ENCODE results near the gene NFATC2IP.

NFATC2IP gene

DNA sequence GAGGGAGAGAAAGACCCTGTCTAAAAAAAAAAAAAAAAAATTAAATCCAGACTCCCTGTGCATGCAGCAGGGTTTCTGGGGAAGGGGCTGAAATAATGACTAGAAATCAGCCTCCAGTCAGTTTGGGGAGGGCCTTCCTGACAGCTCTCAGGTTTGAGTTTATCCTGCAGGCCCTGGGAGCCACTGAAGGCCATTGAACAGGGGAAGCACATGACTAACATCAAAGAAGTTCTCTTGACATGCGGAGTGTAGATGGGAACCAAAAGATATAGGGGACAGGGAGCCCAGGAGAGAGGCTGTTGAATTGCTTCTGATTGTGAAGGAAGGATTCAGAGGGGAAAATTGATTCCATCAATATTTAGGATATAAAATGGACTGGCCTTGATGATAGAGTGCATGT, 22.9 kb upstream of the NFATC2IP start:
- H3K27ac ChIP-seq, result no peak overlapping the region
- TF ChIP-seq, protein P1, sequence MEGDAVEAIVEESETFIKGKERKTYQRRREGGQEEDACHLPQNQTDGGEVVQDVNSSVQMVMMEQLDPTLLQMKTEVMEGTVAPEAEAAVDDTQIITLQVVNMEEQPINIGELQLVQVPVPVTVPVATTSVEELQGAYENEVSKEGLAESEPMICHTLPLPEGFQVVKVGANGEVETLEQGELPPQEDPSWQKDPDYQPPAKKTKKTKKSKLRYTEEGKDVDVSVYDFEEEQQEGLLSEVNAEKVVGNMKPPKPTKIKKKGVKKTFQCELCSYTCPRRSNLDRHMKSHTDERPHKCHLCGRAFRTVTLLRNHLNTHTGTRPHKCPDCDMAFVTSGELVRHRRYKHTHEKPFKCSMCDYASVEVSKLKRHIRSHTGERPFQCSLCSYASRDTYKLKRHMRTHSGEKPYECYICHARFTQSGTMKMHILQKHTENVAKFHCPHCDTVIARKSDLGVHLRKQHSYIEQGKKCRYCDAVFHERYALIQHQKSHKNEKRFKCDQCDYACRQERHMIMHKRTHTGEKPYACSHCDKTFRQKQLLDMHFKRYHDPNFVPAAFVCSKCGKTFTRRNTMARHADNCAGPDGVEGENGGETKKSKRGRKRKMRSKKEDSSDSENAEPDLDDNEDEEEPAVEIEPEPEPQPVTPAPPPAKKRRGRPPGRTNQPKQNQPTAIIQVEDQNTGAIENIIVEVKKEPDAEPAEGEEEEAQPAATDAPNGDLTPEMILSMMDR (conservative IDR thresholded peaks at IDR 0.05), result no peak
- TF ChIP-seq ZFX (IDR thresholded peaks at IDR 0.05), result no peak

DNA sequence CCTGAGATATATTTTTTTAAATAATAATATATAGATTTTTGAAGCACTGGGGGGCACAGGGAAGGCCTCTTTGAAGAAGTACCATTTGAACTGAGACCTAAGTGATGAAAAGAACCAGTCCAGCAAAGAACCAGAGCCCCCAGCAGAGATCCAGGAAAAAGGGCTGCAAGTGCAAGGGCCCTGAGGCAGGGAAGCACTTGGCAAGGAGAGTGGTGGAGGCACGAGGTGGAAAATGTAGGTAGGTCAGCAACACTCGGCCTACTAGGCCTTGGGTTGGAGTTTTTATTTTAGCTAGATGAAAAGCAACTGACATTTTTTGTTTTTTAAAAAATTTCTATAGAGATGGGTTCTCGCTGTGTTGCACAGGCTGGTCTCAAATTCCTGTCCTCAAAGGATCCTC, 20.5 kb upstream of the NFATC2IP start:
- H3K27ac ChIP-seq, result no peak overlapping the region
- TF ChIP-seq ZFX (IDR thresholded peaks at IDR 0.05), result no peak
- TF ChIP-seq, protein P1 (conservative IDR thresholded peaks at IDR 0.05), result no peak

DNA sequence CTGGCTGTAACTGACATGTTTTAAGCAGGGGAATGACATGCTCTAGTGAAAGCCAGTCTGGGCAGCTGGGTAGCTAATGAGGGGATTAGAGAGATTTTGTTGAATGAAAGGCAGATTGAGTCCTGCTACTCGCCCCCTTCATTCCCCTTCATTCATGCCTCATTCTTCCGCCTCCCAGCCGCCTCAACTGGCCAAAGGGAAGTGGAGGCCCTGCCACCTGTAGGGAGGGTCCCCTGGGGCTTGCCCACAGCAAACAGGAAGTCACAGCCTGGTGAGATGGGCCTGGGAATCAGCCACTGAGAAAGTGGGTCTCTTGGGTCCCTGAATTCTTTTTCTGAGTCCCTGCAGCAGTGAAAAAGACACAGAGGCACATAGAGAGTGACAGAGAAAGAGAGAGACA, 20.1 kb upstream of the NFATC2IP start:
- H3K27ac ChIP-seq, result no peak overlapping the region
- TF ChIP-seq, protein P1 (conservative IDR thresholded peaks at IDR 0.05), result no peak
- TF ChIP-seq ZFX (IDR thresholded peaks at IDR 0.05), result no peak

DNA sequence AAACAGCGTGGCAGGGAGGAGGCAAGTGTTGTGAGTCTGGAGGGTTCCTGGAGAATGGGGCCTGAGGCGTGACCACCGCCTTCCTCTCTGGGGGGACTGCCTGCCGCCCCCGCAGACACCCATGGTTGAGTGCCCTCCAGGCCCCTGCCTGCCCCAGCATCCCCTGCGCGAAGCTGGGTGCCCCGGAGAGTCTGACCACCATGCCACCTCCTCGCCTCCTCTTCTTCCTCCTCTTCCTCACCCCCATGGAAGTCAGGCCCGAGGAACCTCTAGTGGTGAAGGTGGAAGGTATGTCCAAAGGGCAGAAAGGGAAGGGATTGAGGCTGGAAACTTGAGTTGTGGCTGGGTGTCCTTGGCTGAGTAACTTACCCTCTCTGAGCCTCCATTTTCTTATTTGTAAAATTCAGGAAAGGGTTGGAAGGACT, 18.9 kb upstream of the NFATC2IP start, which contains the start of gene CD19:
Gene CD19, plus strand, starts transcription at position 171 of the 425 bp plus-strand sequence. Its CDS starts 30 bp downstream, at position 201.
- no peak for TF ChIP-seq ZFX (IDR thresholded peaks at IDR 0.05)
- TF ChIP-seq, protein P1 (conservative IDR thresholded peaks at IDR 0.05), result no peak
- H3K27ac ChIP-seq, result no peak within 1 kb of the TSS

DNA sequence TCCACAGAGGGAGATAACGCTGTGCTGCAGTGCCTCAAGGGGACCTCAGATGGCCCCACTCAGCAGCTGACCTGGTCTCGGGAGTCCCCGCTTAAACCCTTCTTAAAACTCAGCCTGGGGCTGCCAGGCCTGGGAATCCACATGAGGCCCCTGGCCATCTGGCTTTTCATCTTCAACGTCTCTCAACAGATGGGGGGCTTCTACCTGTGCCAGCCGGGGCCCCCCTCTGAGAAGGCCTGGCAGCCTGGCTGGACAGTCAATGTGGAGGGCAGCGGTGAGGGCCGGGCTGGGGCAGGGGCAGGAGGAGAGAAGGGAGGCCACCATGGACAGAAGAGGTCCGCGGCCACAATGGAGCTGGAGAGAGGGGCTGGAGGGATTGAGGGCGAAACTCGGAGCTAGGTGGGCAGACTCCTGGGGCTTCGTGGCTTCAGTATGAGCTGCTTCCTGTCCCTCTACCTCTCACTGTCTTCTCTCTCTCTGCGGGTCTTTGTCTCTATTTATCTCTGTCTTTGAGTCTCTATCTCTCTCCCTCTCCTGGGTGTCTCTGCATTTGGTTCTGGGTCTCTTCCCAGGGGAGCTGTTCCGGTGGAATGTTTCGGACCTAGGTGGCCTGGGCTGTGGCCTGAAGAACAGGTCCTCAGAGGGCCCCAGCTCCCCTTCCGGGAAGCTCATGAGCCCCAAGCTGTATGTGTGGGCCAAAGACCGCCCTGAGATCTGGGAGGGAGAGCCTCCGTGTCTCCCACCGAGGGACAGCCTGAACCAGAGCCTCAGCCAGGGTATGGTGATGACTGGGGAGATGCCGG, 18.2 kb upstream of the NFATC2IP start:
- TF ChIP-seq, protein P1 (conservative IDR thresholded peaks at IDR 0.05), result no peak
- TF ChIP-seq ZFX (IDR thresholded peaks at IDR 0.05), result no peak
- H3K27ac ChIP-seq, result no peak overlapping the region

DNA sequence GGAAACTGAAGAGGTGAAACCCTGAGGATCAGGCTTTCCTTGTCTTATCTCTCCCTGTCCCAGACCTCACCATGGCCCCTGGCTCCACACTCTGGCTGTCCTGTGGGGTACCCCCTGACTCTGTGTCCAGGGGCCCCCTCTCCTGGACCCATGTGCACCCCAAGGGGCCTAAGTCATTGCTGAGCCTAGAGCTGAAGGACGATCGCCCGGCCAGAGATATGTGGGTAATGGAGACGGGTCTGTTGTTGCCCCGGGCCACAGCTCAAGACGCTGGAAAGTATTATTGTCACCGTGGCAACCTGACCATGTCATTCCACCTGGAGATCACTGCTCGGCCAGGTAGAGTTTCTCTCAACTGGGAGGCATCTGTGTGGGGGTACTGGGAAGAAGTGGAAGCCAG, 17.6 kb upstream of the NFATC2IP start:
- no peak overlapping the region for H3K27ac ChIP-seq
- TF ChIP-seq, protein P1 (conservative IDR thresholded peaks at IDR 0.05), result no peak
- TF ChIP-seq ZFX (IDR thresholded peaks at IDR 0.05), result no peak

DNA sequence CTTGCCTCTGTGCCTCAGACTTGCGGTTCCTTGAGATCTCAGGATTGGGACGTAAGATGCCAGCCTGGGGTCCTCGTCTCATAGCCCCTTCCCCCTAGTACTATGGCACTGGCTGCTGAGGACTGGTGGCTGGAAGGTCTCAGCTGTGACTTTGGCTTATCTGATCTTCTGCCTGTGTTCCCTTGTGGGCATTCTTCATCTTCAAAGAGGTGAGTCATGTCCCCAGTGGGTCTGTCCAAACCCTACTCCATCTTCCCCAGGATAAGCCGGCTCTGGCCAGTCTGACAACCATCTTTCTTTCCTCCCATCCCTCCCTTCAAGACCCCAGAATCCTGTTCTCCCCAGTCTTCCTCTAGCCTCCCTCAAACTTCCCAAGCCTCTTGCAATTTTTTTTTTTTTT, 15.4 kb upstream of the NFATC2IP start:
- no peak for TF ChIP-seq ZFX (IDR thresholded peaks at IDR 0.05)
- TF ChIP-seq, protein P1 (conservative IDR thresholded peaks at IDR 0.05), result no peak
- no peak overlapping the region for H3K27ac ChIP-seq

Data from C4-2B (cell line).